ENCODE results near the gene CNEP1R1.

- TF ChIP-seq CTCF (conservative IDR thresholded peaks at IDR 0.05 in 1 of 2, IDR thresholded peaks at IDR 0.05 in 1 of 2; ENCODE audit: low read depth in 1 of 2, low read length in 2 of 2) (no peak), EZH2 (IDR thresholded peaks at IDR 0.05; ENCODE audit: low read length, missing control alignments) (no peak)
Measured at GRCh38 chr16:50007744-50008143, 17.3 kb upstream of the CNEP1R1 start.

Measured in fibroblast of lung (primary cell).